H1 (cell line): ENCODE data around the gene HBB. TPM values are rescaled to one million over a fixed set of nuclear protein-coding genes. Genes with fewer than 3 reads are reported as not detected.

Experiments
- CTCF ChIA-PET: fragments of 300-600 bp; sonication (Branson Sonifier 250); formaldehyde crosslinking; loops from one replicate; lab custom pipeline; 2021; ENCODE audit not compliant: partially characterized antibody; lab: Charles Lee
- POLR2A ChIA-PET: fragments of 300-600 bp; sonication (Branson Sonifier 250); formaldehyde crosslinking; loops from one replicate; lab custom pipeline; 2021; ENCODE audit warnings: inconsistent platforms; ENCODE audit not compliant: partially characterized antibody; lab: Charles Lee
- DNase-seq, 2 experiments: peaks; one replicate each; pipeline versions ENCODE4 v3.0.0 to v3.0.0-alpha.2; 2010 to 2022; ENCODE audit warnings: low spot score in 2 of 2, low read depth in 1 of 2, mixed read lengths in 1 of 2
- FAIRE-seq: peaks from 2 replicates; lab custom pipeline; 2011; peaks lifted over from hg19 to GRCh38; lab: Jason Lieb, UNC
- H2AFZ ChIP-seq: 2 replicates; pipeline ENCODE4 v1.8.1; 2012; ENCODE audit warnings: low read length, inconsistent platforms
- H2AK5ac ChIP-seq: 2 replicates; pipeline ENCODE4 v1.6.1; 2013; ENCODE audit warnings: low read depth, low read length
- H2BK120ac ChIP-seq: replicated peaks from 2 replicates; pipeline ENCODE3; 2013; ENCODE audit warnings: low read depth, low read length, inconsistent platforms
- H2BK12ac ChIP-seq: 2 replicates; pipeline ENCODE4 v1.6.1; 2013; ENCODE audit warnings: low read depth, low read length
- H2BK15ac ChIP-seq: 2 replicates; pipeline ENCODE4 v1.6.1; 2013; ENCODE audit warnings: low read length
- H2BK20ac ChIP-seq: 2 replicates; pipeline ENCODE4 v1.6.1; 2013; ENCODE audit warnings: low read length
- H2BK5ac ChIP-seq: 2 replicates; pipeline ENCODE4 v1.6.1; 2013; ENCODE audit warnings: low read depth, low read length
- H3K14ac ChIP-seq: 2 replicates; pipeline ENCODE4 v1.6.1; 2013; ENCODE audit warnings: inconsistent platforms; ENCODE audit not compliant: insufficient read length
- H3K18ac ChIP-seq: 2 replicates; pipeline ENCODE4 v1.6.1; 2013; ENCODE audit warnings: low read length; ENCODE audit errors: extremely low read depth
- H3K23ac ChIP-seq: 2 replicates; pipeline ENCODE4 v1.6.1; 2013; ENCODE audit warnings: inconsistent platforms; ENCODE audit not compliant: insufficient read length
- H3K23me2 ChIP-seq: 2 replicates; pipeline ENCODE4 v1.6.1; 2013; ENCODE audit warnings: low read depth, low read length
- H3K27ac ChIP-seq: 2 replicates; pipeline ENCODE4 v1.6.1; 2011; ENCODE audit warnings: low read depth, low read length, inconsistent platforms
- H3K27me3 ChIP-seq, 4 experiments: replicated peaks in 1 of 4; 1 replicate in 1 of 4; 2 replicates in 3 of 4; pipeline versions ENCODE4 v1.6.1 to v1.8.1; 2011 to 2013; ENCODE audit warnings: low read length in 3 of 4, mild to moderate bottlenecking in 3 of 4, inconsistent platforms in 2 of 4, mixed read lengths in 2 of 4, moderate library complexity in 1 of 4; ENCODE audit not compliant: control insufficient read depth in 3 of 4, insufficient read depth in 3 of 4; ENCODE audit errors: extremely low read depth in 1 of 4
- H3K36me3 ChIP-seq, 4 experiments: 2 replicates each; pipeline versions ENCODE4 v1.6.1 to v1.8.1; 2011 to 2013; ENCODE audit warnings: mild to moderate bottlenecking in 4 of 4, low read length in 3 of 4, moderate library complexity in 2 of 4, control low read depth in 1 of 4, inconsistent platforms in 1 of 4; ENCODE audit not compliant: insufficient read depth in 4 of 4, control insufficient read depth in 2 of 4
- H3K4ac ChIP-seq: replicated peaks from 2 replicates; pipeline ENCODE3; 2013; ENCODE audit warnings: low read length, low read depth, mixed read lengths, inconsistent platforms; ENCODE audit not compliant: insufficient read length
- H3K4me1 ChIP-seq, 4 experiments: replicated peaks in 1 of 4; 1 replicate in 1 of 4; 2 replicates in 3 of 4; pipeline versions ENCODE4 v1.6.1 to v1.8.1; 2011 to 2013; ENCODE audit warnings: low read length in 3 of 4, inconsistent platforms in 2 of 4, mixed read lengths in 1 of 4; ENCODE audit not compliant: insufficient read depth in 4 of 4, control insufficient read depth in 3 of 4
- H3K4me2 ChIP-seq, 2 experiments: 2 replicates each; pipeline versions ENCODE4 v1.6.1 to v1.8.1; 2011 to 2013; ENCODE audit warnings: low read depth in 2 of 2, low read length in 2 of 2, control low read depth in 1 of 2, inconsistent platforms in 1 of 2, mild to moderate bottlenecking in 1 of 2; ENCODE audit not compliant: insufficient read depth in 1 of 2
- H3K4me3 ChIP-seq, 4 experiments: fragments of 200-600, 300-600 bp in 1 of 4; sonication (generic), shearing (Covaris generic), sonication (Bioruptor Twin) in 1 of 4; 2 replicates each; pipeline versions ENCODE4 v1.5.1 to v1.8.1; 2011 to 2016; ENCODE audit warnings: low read length in 4 of 4, low read depth in 3 of 4, control low read depth in 2 of 4, inconsistent platforms in 2 of 4, mild to moderate bottlenecking in 2 of 4, mixed read lengths in 1 of 4, moderate library complexity in 1 of 4; ENCODE audit not compliant: insufficient read depth in 2 of 4; ENCODE audit errors: extremely low read depth in 1 of 4
- H3K56ac ChIP-seq: replicated peaks from 2 replicates; pipeline ENCODE3; 2013; ENCODE audit warnings: low read depth, mild to moderate bottlenecking, mixed read lengths, low read length, inconsistent platforms; ENCODE audit not compliant: insufficient read length
- H3K79me1 ChIP-seq: 2 replicates; pipeline ENCODE4 v1.6.1; 2013; ENCODE audit warnings: low read depth, low read length, control low read depth
- H3K79me2 ChIP-seq, 2 experiments: 2 replicates each; pipeline versions ENCODE4 v1.6.1 to v1.8.1; 2012 to 2013; ENCODE audit warnings: low read length in 2 of 2, mild to moderate bottlenecking in 2 of 2, inconsistent platforms in 1 of 2; ENCODE audit not compliant: insufficient read depth in 2 of 2, control insufficient read depth in 1 of 2
- H3K9ac ChIP-seq, 4 experiments: replicated peaks in 1 of 4; 1 replicate in 1 of 4; 2 replicates in 3 of 4; pipeline versions ENCODE4 v1.6.1 to v1.8.1; 2011 to 2013; ENCODE audit warnings: low read depth in 3 of 4, low read length in 3 of 4, control low read depth in 2 of 4, mild to moderate bottlenecking in 2 of 4, moderate library complexity in 2 of 4, inconsistent platforms in 1 of 4; ENCODE audit errors: extremely low read depth in 1 of 4
- H3K9me3 ChIP-seq, 2 experiments: 2 replicates each; pipeline versions ENCODE4 v1.6.1 to v1.8.1; 2012 to 2013; ENCODE audit warnings: mild to moderate bottlenecking in 2 of 2, moderate library complexity in 2 of 2, control low read depth in 1 of 2, inconsistent platforms in 1 of 2, low read depth in 1 of 2, low read length in 1 of 2, mixed read lengths in 1 of 2; ENCODE audit not compliant: insufficient read depth in 2 of 2
- H4K20me1 ChIP-seq, 2 experiments: replicated peaks in 1 of 2; 2 replicates each; pipeline versions ENCODE3 to v1.8.1; 2011 to 2013; ENCODE audit warnings: inconsistent platforms in 2 of 2, low read length in 2 of 2, mild to moderate bottlenecking in 1 of 2; ENCODE audit not compliant: insufficient read depth in 2 of 2, control insufficient read depth in 1 of 2
- H4K5ac ChIP-seq: 2 replicates; pipeline ENCODE4 v1.6.1; 2013; ENCODE audit warnings: low read length, low read depth, mixed read lengths, inconsistent platforms; ENCODE audit not compliant: insufficient read length
- H4K8ac ChIP-seq: 2 replicates; pipeline ENCODE4 v1.8.0; 2013; ENCODE audit warnings: mild to moderate bottlenecking, moderate library complexity, low read length, inconsistent platforms; ENCODE audit not compliant: insufficient read depth; ENCODE audit errors: extremely low read depth
- H4K91ac ChIP-seq: replicated peaks from 2 replicates; pipeline ENCODE3; 2013; ENCODE audit warnings: low read length, mixed read lengths, inconsistent platforms; ENCODE audit not compliant: insufficient read length
- BACH1 ChIP-seq: IDR thresholded peaks from 2 replicates; pipeline ENCODE4 v1.6.1; 2012; ENCODE audit warnings: low read length, improper control_type of control experiment
- CREB1 ChIP-seq: IDR thresholded peaks from 2 replicates; pipeline ENCODE4 v1.6.1; 2012; ENCODE audit warnings: inconsistent platforms
- GTF2F1 ChIP-seq: IDR thresholded peaks from 2 replicates; pipeline ENCODE4 v1.6.1; 2012; ENCODE audit warnings: low read depth, low read length, improper control_type of control experiment, borderline replicate concordance
- HDAC6 ChIP-seq: IDR thresholded peaks from one replicate; pipeline ENCODE4 v1.7.1; 2012; ENCODE audit warnings: low read depth, mild to moderate bottlenecking, inconsistent platforms, low read length, moderate library complexity
- SIX5 ChIP-seq: IDR thresholded peaks from 2 replicates; pipeline ENCODE4 v1.6.1; 2011; ENCODE audit warnings: mild to moderate bottlenecking, low read depth, low read length
- SP1 ChIP-seq: IDR thresholded peaks from 2 replicates; pipeline ENCODE4 v1.6.1; 2011; ENCODE audit warnings: low read depth, low read length
- SP4 ChIP-seq: IDR thresholded peaks from 2 replicates; pipeline ENCODE4 v1.6.1; 2012; ENCODE audit warnings: low read length, inconsistent platforms
- TAF1 ChIP-seq: IDR thresholded peaks from 2 replicates; pipeline ENCODE4 v1.6.1; 2011; ENCODE audit warnings: mild to moderate bottlenecking, low read depth, low read length
- WGBS, 2 experiments: shearing (Covaris generic) in 1 of 2; methylation state at CpG; one replicate each; pipeline versions ENCODE4 v1.1.6 to v1.1.7; 2013 to 2015; ENCODE audit warnings: low lambda C conversion rate in 2 of 2, mixed read lengths in 2 of 2, inconsistent platforms in 1 of 2, low coverage in 1 of 2, missing lambda C conversion rate in 1 of 2; ENCODE audit not compliant: insufficient replicate concordance in 2 of 2, insufficient coverage in 1 of 2, insufficient read length in 1 of 2; ENCODE audit errors: extremely low coverage in 1 of 2, missing lambda C conversion rate in 1 of 2; 5-methylcytosine and 5-hydroxymethylcytosine counted together
- polyA plus RNA-seq, 7 experiments: library from polyadenylated mRNA; depleted of rRNA in 3 of 7; stranded (reverse) in 5 of 7; unstranded in 2 of 7; fragments of >200 nt in 5 of 7; fragments of 200-250 nt in 2 of 7; gene quantifications; 1 replicate in 5 of 7; 2 replicates in 1 of 7; 4 replicates in 1 of 7; pipeline versions ENCODE4 v1.2.1 to v1.2.3, GENCODE V29; 2011 to 2013; ENCODE audit warnings: missing spikeins in 2 of 7, mixed read lengths in 2 of 7
- total RNA-seq: library from RNA; stranded (reverse); fragmentation: NEBNext Ultra II Directional; extraction: Animal tissue kit (Norgen Biotek cat#: 25700); gene quantifications from 2 replicates; pipeline ENCODE4 v1.2.1, GENCODE V29; 2021

Gene HBB
- total and polyA plus RNA-seq, 2 of the 8 experiments (the other 6 are each of a cell fraction or from before 2014, with no cell fraction given) = not detected

GRCh38 chr11:5233307-5233706 is 6.4 kb upstream of the HBB start:
- H2AFZ ChIP-seq = no peak overlapping the region
- no peak overlapping the region for H3K27ac ChIP-seq
- no peak for FAIRE-seq
- H3K9ac ChIP-seq = no peak overlapping the region
- no peak overlapping the region for H4K5ac ChIP-seq
- H3K18ac ChIP-seq = no peak overlapping the region
- H4K8ac ChIP-seq = no peak overlapping the region
- ChIA-PET POLR2A (no interaction called here), CTCF (no interaction called here)
- no peak overlapping the region for H2BK120ac ChIP-seq
- H3K4me2 ChIP-seq = no peak overlapping the region
- H2BK5ac ChIP-seq = no peak overlapping the region
- H3K14ac ChIP-seq = no peak overlapping the region
- no peaks in the 10 kb centered on the region for H4K20me1 ChIP-seq
- no peaks in the 10 kb centered on the region; the same call in 1 of the 2 replicates for H3K23me2 ChIP-seq
- WGBS, 2 experiments = 92% methylated on average over 1 of the region's 1 CpG; no CpG with 5 or more reads in 1 of the 2 experiments
- no peak overlapping the region for H2AK5ac ChIP-seq
- no peaks in the 10 kb centered on the region for H3K27me3 ChIP-seq
- no peak for DNase-seq
- no peak overlapping the region for H3K56ac ChIP-seq
- no peak overlapping the region for H3K4ac ChIP-seq
- no peak overlapping the region for H4K91ac ChIP-seq
- no peak overlapping the region for H2BK15ac ChIP-seq
- H3K23ac ChIP-seq = no peak overlapping the region
- no peaks in the 10 kb centered on the region for H3K79me1 ChIP-seq
- no peaks in the 10 kb centered on the region for H3K9me3 ChIP-seq
- H3K4me3 ChIP-seq = no peak overlapping the region
- no peaks in the 10 kb centered on the region for H3K4me1 ChIP-seq
- no peak overlapping the region for H2BK20ac ChIP-seq
- TF ChIP-seq GTF2F1 = no peak
- no peak for TF ChIP-seq SIX5
- TF ChIP-seq SP4 = no peak
- no peak for TF ChIP-seq TAF1
- no peak for TF ChIP-seq SP1
- no peak for TF ChIP-seq BACH1
- no peak for TF ChIP-seq HDAC6
- TF ChIP-seq CREB1 = no peak
- no peaks in the 10 kb centered on the region for H3K79me2 ChIP-seq
- H3K36me3 ChIP-seq = no peaks in the 10 kb centered on the region
- H2BK12ac ChIP-seq = no peak overlapping the region
